ENCODE data around the gene TBC1D2B.

TBC1D2B gene

GRCh38 chr15:78097667-78098066, 20.2 kb upstream of the TBC1D2B start:
- H3K27me3 ChIP-seq (ENCODE audit: control insufficient read depth, insufficient read depth, low read length) = 0 out of 2 replicates have a peak, but pooled peaks cover 2% of the 10 kb centered on the region
- no peak overlapping the region for H3K4me3 ChIP-seq (ENCODE audit: low read length)
- H3K36me3 ChIP-seq (ENCODE audit: control insufficient read depth, insufficient read depth, low read length) = no peaks in the 10 kb centered on the region
- H3K9me3 ChIP-seq (ENCODE audit: control insufficient read depth, insufficient read depth, low read length) = no peaks in the 10 kb centered on the region
- no CpG with 5 or more reads among the region's 9 CpGs for WGBS (ENCODE audit: insufficient coverage, insufficient read length)
- H3K27ac ChIP-seq (ENCODE audit: low read length) = no peak overlapping the region
- no peaks in the 10 kb centered on the region for H3K4me1 ChIP-seq (ENCODE audit: control insufficient read depth, insufficient read depth, low read length)
- DNase-seq (ENCODE audit: low read depth, low spot score) = no peak

- Histone ChIP-seq H3K27ac (ENCODE audit: low read length) (no peak overlapping the region), H3K9me3 (ENCODE audit: control insufficient read depth, insufficient read depth, low read length) (no peaks in the 10 kb centered on the region), H3K27me3 (ENCODE audit: control insufficient read depth, insufficient read depth, low read length) (0 out of 2 replicates have a peak, but pooled peaks cover 2% of the 10 kb centered on the region), H3K4me3 (ENCODE audit: low read length) (no peak overlapping the region), H3K4me1 (ENCODE audit: control insufficient read depth, insufficient read depth, low read length) (no peaks in the 10 kb centered on the region), H3K36me3 (ENCODE audit: control insufficient read depth, insufficient read depth, low read length) (no peaks in the 10 kb centered on the region)
- no CpG with 5 or more reads among the region's 5 CpGs for WGBS (ENCODE audit: insufficient coverage, insufficient read length)
- no peak for DNase-seq (ENCODE audit: low read depth, low spot score)
These were observed 15.9 kb upstream of the TBC1D2B start for GRCh38 chr15:78093242-78094020.

GRCh38 chr15:78092261-78093041, 14.9 kb upstream of the TBC1D2B start, which contains the start of gene SH2D7:
Gene SH2D7, plus strand, starts transcription at chr15:78092561. Its CDS starts 24 bp downstream, at chr15:78092585.
- H3K36me3 ChIP-seq (ENCODE audit: control insufficient read depth, insufficient read depth, low read length) = no peaks in the 10 kb centered on the region
- H3K9me3 ChIP-seq (ENCODE audit: control insufficient read depth, insufficient read depth, low read length) = no peaks in the 10 kb centered on the region
- H3K4me1 ChIP-seq (ENCODE audit: control insufficient read depth, insufficient read depth, low read length) = no peaks in the 10 kb centered on the region
- WGBS (ENCODE audit: insufficient coverage, insufficient read length) = no CpG with 5 or more reads among the region's 11 CpGs
- no peak within 1 kb of the TSS for H3K27ac ChIP-seq (ENCODE audit: low read length)
- DNase-seq (ENCODE audit: low read depth, low spot score) = no peak
- H3K27me3 ChIP-seq (ENCODE audit: control insufficient read depth, insufficient read depth, low read length) = 0 out of 2 replicates have a peak, but pooled peaks cover 2% of the 10 kb centered on the region
- no peak within 1 kb of the TSS for H3K4me3 ChIP-seq (ENCODE audit: low read length)

- no peak for DNase-seq (ENCODE audit: low read depth, low spot score)
- no peaks in the 10 kb centered on the region for H3K4me1 ChIP-seq (ENCODE audit: control insufficient read depth, insufficient read depth, low read length)
- H3K36me3 ChIP-seq (ENCODE audit: control insufficient read depth, insufficient read depth, low read length) = no peaks in the 10 kb centered on the region
- H3K27ac ChIP-seq (ENCODE audit: low read length) = no peak overlapping the region
- 0 out of 2 replicates have a peak, but pooled peaks cover 2% of the 10 kb centered on the region for H3K27me3 ChIP-seq (ENCODE audit: control insufficient read depth, insufficient read depth, low read length)
- no peak overlapping the region for H3K4me3 ChIP-seq (ENCODE audit: low read length)
- no peaks in the 10 kb centered on the region for H3K9me3 ChIP-seq (ENCODE audit: control insufficient read depth, insufficient read depth, low read length)
- no CpG with 5 or more reads among the region's 3 CpGs for WGBS (ENCODE audit: insufficient coverage, insufficient read length)
These were observed 13.0 kb upstream of the TBC1D2B start for GRCh38 chr15:78090422-78091063.

GRCh38 chr15:78088773-78089080, 11.2 kb upstream of the TBC1D2B start:
- DNase-seq (ENCODE audit: low read depth, low spot score) = no peak
- H3K9me3 ChIP-seq (ENCODE audit: control insufficient read depth, insufficient read depth, low read length) = no peaks in the 10 kb centered on the region
- H3K36me3 ChIP-seq (ENCODE audit: control insufficient read depth, insufficient read depth, low read length) = no peaks in the 10 kb centered on the region
- H3K4me1 ChIP-seq (ENCODE audit: control insufficient read depth, insufficient read depth, low read length) = no peaks in the 10 kb centered on the region
- WGBS (ENCODE audit: insufficient coverage, insufficient read length) = no CpG with 5 or more reads among the region's 3 CpGs
- no peak overlapping the region for H3K27ac ChIP-seq (ENCODE audit: low read length)
- no peaks in the 10 kb centered on the region for H3K27me3 ChIP-seq (ENCODE audit: control insufficient read depth, insufficient read depth, low read length)
- no peak overlapping the region for H3K4me3 ChIP-seq (ENCODE audit: low read length)

DNA sequence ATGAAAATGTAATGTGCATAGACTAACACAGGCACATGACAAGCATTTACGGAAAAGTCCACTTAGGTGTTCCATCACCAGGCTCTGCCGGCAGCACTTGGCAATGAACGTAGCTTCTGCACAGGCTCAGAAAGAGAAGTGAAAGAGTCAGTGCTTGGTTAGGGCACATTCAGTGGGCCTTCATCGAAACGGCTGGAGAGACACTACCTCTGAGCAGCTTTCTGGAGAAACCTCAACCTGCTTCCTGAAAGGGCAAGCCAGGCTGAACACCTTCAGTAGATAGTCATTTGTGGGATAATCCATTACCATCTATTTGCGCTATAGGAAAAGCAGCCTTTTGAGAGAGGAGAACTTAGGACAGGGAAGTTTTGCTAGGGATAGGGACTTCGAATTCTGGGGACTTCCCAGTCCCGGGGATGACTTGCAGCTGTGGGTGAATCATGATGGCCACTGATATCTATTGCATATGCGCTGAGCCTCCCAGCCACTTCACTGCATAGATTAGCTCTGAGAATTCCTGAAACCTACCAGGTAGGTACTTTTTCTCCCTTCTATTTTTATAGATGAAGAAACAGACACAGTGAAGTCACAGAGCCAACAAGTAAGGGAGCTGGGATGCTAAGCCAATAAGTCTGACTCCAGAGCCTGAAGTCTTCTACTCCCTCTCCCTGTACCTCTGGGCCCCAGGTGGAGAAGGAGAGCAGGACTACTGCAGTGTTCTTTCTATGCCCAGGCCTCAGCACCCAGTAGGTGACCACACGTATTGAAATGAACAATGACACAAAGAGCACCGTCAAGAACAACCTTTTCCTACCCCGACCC, 10.7 kb upstream of the TBC1D2B start:
- DNase-seq (ENCODE audit: low read depth, low spot score) = no peak
- Histone ChIP-seq H3K9me3 (ENCODE audit: control insufficient read depth, insufficient read depth, low read length) (no peaks in the 10 kb centered on the region), H3K4me1 (ENCODE audit: control insufficient read depth, insufficient read depth, low read length) (no peaks in the 10 kb centered on the region), H3K27ac (ENCODE audit: low read length) (no peak overlapping the region), H3K36me3 (ENCODE audit: control insufficient read depth, insufficient read depth, low read length) (no peaks in the 10 kb centered on the region), H3K4me3 (ENCODE audit: low read length) (no peak overlapping the region), H3K27me3 (ENCODE audit: control insufficient read depth, insufficient read depth, low read length) (no peaks in the 10 kb centered on the region)
- WGBS (ENCODE audit: insufficient coverage, insufficient read length) = no CpG with 5 or more reads among the region's 12 CpGs

DNA sequence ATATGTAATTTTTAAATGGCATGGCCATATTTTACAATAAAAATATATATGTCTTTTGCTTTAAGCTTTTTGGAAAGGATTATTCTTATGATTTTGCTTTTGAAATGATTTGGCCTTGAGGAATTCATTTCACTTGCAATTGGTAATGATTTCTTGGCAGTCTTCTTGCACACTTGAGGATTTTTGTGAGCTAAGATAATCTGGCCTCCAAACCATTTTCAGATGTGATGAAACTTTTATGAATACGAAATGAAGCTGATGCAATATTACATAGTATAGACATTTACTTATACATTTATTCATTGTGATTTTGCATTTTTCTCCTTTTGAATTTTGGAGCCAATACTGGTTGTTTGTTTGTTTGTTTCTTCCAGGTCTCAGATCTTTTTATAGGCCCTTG, 8.4 kb upstream of the TBC1D2B start:
- Histone ChIP-seq H3K27me3 (ENCODE audit: control insufficient read depth, insufficient read depth, low read length) (no peaks in the 10 kb centered on the region), H3K9me3 (ENCODE audit: control insufficient read depth, insufficient read depth, low read length) (no peaks in the 10 kb centered on the region), H3K4me1 (ENCODE audit: control insufficient read depth, insufficient read depth, low read length) (no peaks in the 10 kb centered on the region), H3K36me3 (ENCODE audit: control insufficient read depth, insufficient read depth, low read length) (no peaks in the 10 kb centered on the region), H3K27ac (ENCODE audit: low read length) (no peak overlapping the region), H3K4me3 (ENCODE audit: low read length) (no peak overlapping the region)
- no CpG with 5 or more reads among the region's 1 CpG for WGBS (ENCODE audit: insufficient coverage, insufficient read length)
- no peak for DNase-seq (ENCODE audit: low read depth, low spot score)

- Histone ChIP-seq H3K27ac (ENCODE audit: low read length) (no peak overlapping the region), H3K4me3 (ENCODE audit: low read length) (no peak overlapping the region)
- WGBS (ENCODE audit: insufficient coverage, insufficient read length) = no CpG with 5 or more reads among the region's 5 CpGs
These were observed 6.9 kb upstream of the TBC1D2B start for GRCh38 chr15:78084449-78084750.

GRCh38 chr15:78083687-78084448, 6.4 kb upstream of the TBC1D2B start:
- WGBS (ENCODE audit: insufficient coverage, insufficient read length) = no CpG with 5 or more reads among the region's 6 CpGs
- no peaks in the 10 kb centered on the region for H3K27me3 ChIP-seq (ENCODE audit: control insufficient read depth, insufficient read depth, low read length)
- no peaks in the 10 kb centered on the region for H3K4me1 ChIP-seq (ENCODE audit: control insufficient read depth, insufficient read depth, low read length)
- H3K27ac ChIP-seq (ENCODE audit: low read length) = no peak overlapping the region
- H3K36me3 ChIP-seq (ENCODE audit: control insufficient read depth, insufficient read depth, low read length) = no peaks in the 10 kb centered on the region
- no peak overlapping the region for H3K4me3 ChIP-seq (ENCODE audit: low read length)
- H3K9me3 ChIP-seq (ENCODE audit: control insufficient read depth, insufficient read depth, low read length) = no peaks in the 10 kb centered on the region
- DNase-seq (ENCODE audit: low read depth, low spot score) = no peak

More at GRCh38 chr15:78084449-78084750, 6.9 kb upstream of the TBC1D2B start:
- Histone ChIP-seq H3K36me3 (ENCODE audit: control insufficient read depth, insufficient read depth, low read length) (no peaks in the 10 kb centered on the region), H3K9me3 (ENCODE audit: control insufficient read depth, insufficient read depth, low read length) (no peaks in the 10 kb centered on the region), H3K4me1 (ENCODE audit: control insufficient read depth, insufficient read depth, low read length) (no peaks in the 10 kb centered on the region), H3K27me3 (ENCODE audit: control insufficient read depth, insufficient read depth, low read length) (no peaks in the 10 kb centered on the region)
- DNase-seq (ENCODE audit: low read depth, low spot score) = no peak

All from iPS DF 6.9 (cell line).